KG1 (cell line): ENCODE data around the gene RPL38.

Experiments
- DNase-seq: peaks from one replicate; lab custom pipeline; 2025; lab: John Stamatoyannopoulos, UW

RPL38 gene

DNA sequence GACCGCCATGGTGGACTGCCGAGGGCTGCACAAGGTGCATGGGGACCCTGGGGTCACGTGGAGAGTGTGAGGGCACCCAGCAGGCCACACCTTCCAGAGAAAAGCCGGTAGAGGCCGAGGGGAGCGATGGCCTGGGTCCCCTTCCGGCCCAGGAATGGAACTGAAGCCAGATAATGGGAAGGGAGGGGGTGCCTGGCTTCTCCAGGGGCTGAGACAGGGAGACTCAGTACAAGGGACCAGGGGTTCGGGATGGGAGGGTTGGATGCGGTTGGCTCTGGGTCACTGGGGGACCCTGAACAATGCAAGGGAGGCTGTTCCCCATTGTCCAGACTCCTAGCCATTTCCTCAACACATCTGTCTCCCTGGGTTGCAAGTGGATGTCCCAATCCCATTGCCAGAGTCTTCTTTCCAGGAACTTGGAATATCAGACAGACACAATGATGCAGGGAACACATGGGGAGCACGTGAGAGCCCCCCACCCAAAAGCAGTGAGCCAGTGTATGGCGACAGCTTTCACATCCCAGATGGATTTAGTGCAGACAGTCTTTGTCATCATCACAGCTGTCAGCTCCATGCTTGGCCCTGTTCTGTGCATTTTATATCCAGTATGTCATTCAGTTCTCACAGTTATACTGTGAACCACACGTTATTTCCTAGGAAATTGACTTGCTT is 47.0 kb downstream of the RPL38 start:
- DNase-seq, result no peak

GRCh38 chr17:74251051-74251450 is 47.6 kb downstream of the RPL38 start:
- no peak for DNase-seq

DNA sequence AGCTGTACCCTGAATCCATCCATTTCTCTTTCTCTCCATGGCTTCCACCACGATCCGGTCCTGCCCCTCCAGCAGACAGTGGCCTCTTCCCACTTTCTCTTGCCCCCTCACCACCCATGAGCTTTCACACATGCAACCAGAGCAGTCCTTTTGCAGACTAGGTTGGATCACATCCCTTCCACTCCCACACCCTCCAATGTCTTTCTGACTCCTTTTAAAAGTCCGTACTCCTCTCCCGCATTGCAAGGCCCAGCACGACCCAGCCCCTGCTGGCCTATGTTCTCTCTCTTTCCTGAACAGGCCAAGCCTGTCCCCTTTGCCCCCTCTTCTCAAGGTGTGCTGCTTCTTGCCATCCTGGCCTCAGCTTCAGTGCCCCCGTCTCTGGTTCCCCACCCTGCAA is 48.1 kb downstream of the RPL38 start:
- DNase-seq, result no peak

- DNase-seq, result no peak
These were observed 48.7 kb downstream of the RPL38 start for GRCh38 chr17:74252211-74252610.

DNA sequence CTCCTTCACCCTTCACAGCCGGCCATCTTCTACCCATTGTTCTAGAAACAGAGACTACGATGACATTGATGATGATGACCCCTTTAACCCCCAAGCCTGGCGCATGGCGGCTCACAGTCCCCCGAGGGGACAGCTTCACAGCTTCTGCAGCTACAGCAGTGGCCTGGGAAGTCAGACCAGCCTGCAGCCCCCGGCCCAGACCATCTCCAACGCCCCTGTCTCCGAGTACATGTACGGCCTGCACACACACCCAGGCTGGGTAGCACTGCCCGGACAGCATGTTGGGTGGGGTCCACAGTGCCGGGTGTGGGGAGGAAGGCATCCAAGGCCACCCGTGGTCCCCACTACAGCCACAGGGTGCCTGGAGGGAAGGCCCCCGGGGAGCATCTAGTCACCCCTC is 49.6 kb downstream of the RPL38 start:
- no peak for DNase-seq

DNA sequence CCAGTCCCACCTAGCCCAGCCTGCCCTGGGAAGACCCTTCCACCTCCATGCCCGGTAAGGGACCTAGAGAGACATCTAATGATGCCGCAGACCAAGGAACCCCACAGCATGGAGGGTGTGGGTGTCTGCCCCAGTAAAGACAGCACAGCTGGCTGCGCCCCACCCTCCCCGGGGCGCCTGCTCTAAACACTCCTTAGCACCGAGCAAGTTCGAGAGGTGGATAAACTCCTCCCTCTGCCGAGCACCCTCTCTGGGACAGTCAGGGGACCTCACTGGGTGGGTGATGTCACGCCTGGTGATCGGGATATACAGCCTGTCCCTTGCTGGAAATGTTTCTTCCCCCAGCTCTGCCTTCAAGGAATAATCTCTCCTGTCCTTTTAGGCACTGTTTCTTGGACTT is 53.8 kb downstream of the RPL38 start:
- no peak for DNase-seq

DNA sequence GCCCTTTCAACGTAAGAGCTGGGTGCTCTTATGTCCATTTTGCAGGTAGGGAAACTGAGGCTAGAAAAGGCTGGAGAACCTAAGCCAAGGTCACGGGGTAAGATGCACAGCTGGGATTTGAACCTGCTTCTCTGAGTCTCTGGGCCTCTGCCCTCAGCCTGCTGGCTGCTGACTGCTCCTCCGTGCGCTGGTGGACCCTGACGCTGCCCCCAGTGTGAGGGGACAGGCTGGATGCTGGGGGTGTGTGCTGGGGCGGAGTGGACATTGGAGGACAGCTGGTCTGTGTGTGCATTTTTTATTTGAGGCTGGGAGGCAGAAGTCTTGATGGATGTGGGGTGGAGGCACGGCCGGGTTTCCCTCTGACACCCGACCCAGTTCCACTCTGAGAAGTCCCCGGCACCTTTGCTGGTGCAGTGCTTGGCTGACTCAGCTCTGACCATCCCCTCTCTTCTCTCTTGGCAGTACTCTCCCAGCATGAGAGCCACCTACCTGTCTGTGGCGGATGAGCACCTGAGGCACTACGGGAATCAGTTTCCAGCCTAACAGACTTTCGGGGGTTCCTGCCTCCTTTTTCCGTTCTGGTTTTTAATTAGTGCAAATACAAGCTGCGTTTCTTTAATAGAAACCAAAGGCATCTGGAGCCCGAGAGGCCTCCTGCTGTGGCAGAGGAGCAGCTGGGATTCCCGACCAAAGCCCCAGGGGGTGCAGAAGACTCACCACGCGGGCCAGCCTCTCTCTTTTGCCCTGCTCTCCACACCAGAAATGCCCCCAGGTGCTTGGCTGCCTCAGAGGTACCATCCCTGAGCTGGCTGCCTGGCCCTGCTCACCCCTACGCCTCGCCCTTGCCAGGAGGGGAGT is 56.4 kb downstream of the RPL38 start:
- DNase-seq, result no peak
